Measurements from ENCODE around the gene GATAD2B.

Gene GATAD2B

DNA sequence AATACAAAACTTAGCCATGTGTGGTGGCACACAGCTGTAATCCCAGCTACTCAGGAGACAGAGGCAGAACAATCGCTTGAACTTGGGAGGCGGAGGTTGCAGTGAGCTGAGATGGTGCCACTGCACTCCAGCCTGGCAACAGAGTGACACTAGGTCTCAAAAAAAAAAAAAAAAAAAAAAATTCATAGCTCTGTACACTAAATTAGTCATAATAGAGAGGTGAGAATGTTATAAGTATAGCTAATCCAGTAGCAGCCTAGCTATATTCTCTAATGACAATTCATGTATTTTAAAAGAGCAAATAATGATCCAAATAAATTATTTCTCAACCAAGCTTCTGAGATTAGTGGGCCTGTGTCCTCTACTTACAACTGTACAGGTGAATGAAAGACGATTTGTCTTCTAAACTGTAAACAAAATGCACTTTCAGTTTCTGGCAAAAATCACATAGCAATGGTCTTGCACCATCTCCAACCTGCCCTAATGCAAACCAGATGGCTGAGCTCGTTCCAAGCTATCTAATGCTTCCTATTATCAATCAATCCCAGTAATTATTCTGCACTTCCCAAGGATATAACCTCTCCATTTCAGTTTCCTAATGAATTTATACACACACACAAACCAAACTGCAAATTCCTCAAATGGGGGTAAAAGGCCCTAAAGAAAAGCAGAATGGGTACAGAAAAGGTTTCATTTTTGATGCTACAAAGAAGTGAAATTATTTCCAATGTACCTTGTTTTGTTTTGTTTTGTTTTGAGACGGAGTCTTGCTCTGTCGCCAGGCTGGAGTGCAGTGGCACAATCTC, 56.5 kb downstream of the GATAD2B start:
- no peak for TF ChIP-seq SIN3A (IDR thresholded peaks at IDR 0.05; ENCODE audit: borderline replicate concordance, insufficient read depth, low read length)
- TF ChIP-seq REST (IDR thresholded peaks at IDR 0.05; ENCODE audit: insufficient read depth in 1 of 2, low read depth in 2 of 2, low read length in 2 of 2) = no peak
- TF ChIP-seq TAF1 (IDR thresholded peaks at IDR 0.05; ENCODE audit: borderline replicate concordance, insufficient read depth, low read length) = no peak
- no peak for TF ChIP-seq FOXP2 (optimal IDR thresholded peaks at IDR 0.05; ENCODE audit: borderline replicate concordance, extremely low read depth, extremely low read length, insufficient read depth)
- no peak for TF ChIP-seq POLR2AphosphoS5 (IDR thresholded peaks at IDR 0.05; ENCODE audit: low read depth, low read length)

GRCh38 chr1:153860285-153860684, 62.5 kb downstream of the GATAD2B start:
- TF ChIP-seq SIN3A (IDR thresholded peaks at IDR 0.05; ENCODE audit: borderline replicate concordance, insufficient read depth, low read length) = no peak
- no peak for TF ChIP-seq REST (IDR thresholded peaks at IDR 0.05; ENCODE audit: insufficient read depth in 1 of 2, low read depth in 2 of 2, low read length in 2 of 2)
- TF ChIP-seq FOXP2 (optimal IDR thresholded peaks at IDR 0.05; ENCODE audit: borderline replicate concordance, extremely low read depth, extremely low read length, insufficient read depth) = no peak
- no peak for TF ChIP-seq POLR2AphosphoS5 (IDR thresholded peaks at IDR 0.05; ENCODE audit: low read depth, low read length)
- no peak for TF ChIP-seq TAF1 (IDR thresholded peaks at IDR 0.05; ENCODE audit: borderline replicate concordance, insufficient read depth, low read length)

GRCh38 chr1:153857505-153857904, 65.3 kb downstream of the GATAD2B start:
- TF ChIP-seq REST (IDR thresholded peaks at IDR 0.05; ENCODE audit: insufficient read depth in 1 of 2, low read depth in 2 of 2, low read length in 2 of 2) = no peak
- TF ChIP-seq SIN3A (IDR thresholded peaks at IDR 0.05; ENCODE audit: borderline replicate concordance, insufficient read depth, low read length) = no peak
- no peak for TF ChIP-seq TAF1 (IDR thresholded peaks at IDR 0.05; ENCODE audit: borderline replicate concordance, insufficient read depth, low read length)

DNA sequence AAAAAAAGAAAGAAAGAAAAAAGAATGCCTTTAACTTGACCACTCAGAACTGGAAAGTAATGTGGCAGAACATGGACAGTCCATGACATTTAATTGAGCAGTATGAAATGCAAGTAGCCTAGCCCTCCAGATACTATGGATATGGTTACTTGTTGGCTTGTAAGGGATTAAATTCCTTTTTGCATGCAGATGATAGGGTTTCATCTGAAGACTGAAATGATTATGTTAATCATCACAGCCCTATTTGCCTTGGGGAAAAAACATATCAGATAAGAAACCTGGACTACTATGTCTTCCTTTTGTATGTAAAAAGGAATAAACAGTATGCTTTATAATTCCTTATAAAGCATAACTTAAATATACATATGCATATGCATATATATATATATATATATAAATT, 66.0 kb downstream of the GATAD2B start:
- TF ChIP-seq REST (IDR thresholded peaks at IDR 0.05; ENCODE audit: insufficient read depth in 1 of 2, low read depth in 2 of 2, low read length in 2 of 2) (no peak), FOXP2 (optimal IDR thresholded peaks at IDR 0.05; ENCODE audit: borderline replicate concordance, extremely low read depth, extremely low read length, insufficient read depth) (no peak)

- no peak for TF ChIP-seq REST (IDR thresholded peaks at IDR 0.05; ENCODE audit: insufficient read depth in 1 of 2, low read depth in 2 of 2, low read length in 2 of 2)
- no peak for TF ChIP-seq POLR2AphosphoS5 (IDR thresholded peaks at IDR 0.05; ENCODE audit: low read depth, low read length)
- TF ChIP-seq FOXP2 (optimal IDR thresholded peaks at IDR 0.05; ENCODE audit: borderline replicate concordance, extremely low read depth, extremely low read length, insufficient read depth) = no peak
- no peak for TF ChIP-seq TAF1 (IDR thresholded peaks at IDR 0.05; ENCODE audit: borderline replicate concordance, insufficient read depth, low read length)
- no peak for TF ChIP-seq SIN3A (IDR thresholded peaks at IDR 0.05; ENCODE audit: borderline replicate concordance, insufficient read depth, low read length)
Observed at GRCh38 chr1:153852170-153852569, 70.6 kb downstream of the GATAD2B start.

Data from PFSK-1 (cell line).